Natural killer cell (primary cell): ENCODE measurements around the gene ST6GALNAC1. TPM values are rescaled to one million over a fixed set of nuclear protein-coding genes. Genes with fewer than 3 reads are reported as not detected.
A peak's percentile ranks its signal among the peaks of the same experiment; 100 is the strongest.

Experiments used
- ATAC-seq, 3 donors: fragments of 150-1000 bp in 2 of 3; fragments of 200-7000 bp in 1 of 3; cut with Tn5 transposase; 1 replicate in 1 of 3; 2 replicates in 2 of 3; pipeline ENCODE4 v1.10.0; 2021; ENCODE audit warnings: mild to moderate bottlenecking in 2 of 3, moderate library complexity in 2 of 3
- DNase-seq, 2 donors: peaks; one replicate each; pipeline versions ENCODE4 v3.0.0 to v3.0.0-alpha.2; 2013 to 2021; ENCODE audit warnings: mixed read lengths in 1 of 2
- H3K27ac ChIP-seq: one replicate; pipeline ENCODE4 v1.5.1; 2013; ENCODE audit warnings: mild to moderate bottlenecking, low read length
- H3K27me3 ChIP-seq: one replicate; pipeline ENCODE4 v1.6.1; 2013; ENCODE audit warnings: low read length; ENCODE audit not compliant: control insufficient read depth, insufficient read depth
- H3K36me3 ChIP-seq: one replicate; pipeline ENCODE4 v1.6.1; 2013; ENCODE audit warnings: low read length; ENCODE audit not compliant: control insufficient read depth, insufficient read depth
- H3K4me1 ChIP-seq: one replicate; pipeline ENCODE4 v1.6.1; 2013; ENCODE audit warnings: low read length; ENCODE audit not compliant: control insufficient read depth, insufficient read depth
- H3K4me3 ChIP-seq: one replicate; pipeline ENCODE4 v1.5.1; 2013; ENCODE audit warnings: low read length
- H3K9me3 ChIP-seq: one replicate; pipeline ENCODE4 v1.6.1; 2013; ENCODE audit warnings: low read length; ENCODE audit not compliant: control insufficient read depth, insufficient read depth
- H3K27ac Mint-ChIP-seq, 2 donors: one replicate each; pipeline ENCODE4 v1.8.0; 2022; ENCODE audit warnings: mild to moderate bottlenecking in 2 of 2, mixed read lengths in 2 of 2, moderate library complexity in 1 of 2
- H3K27me3 Mint-ChIP-seq, 2 donors: one replicate each; pipeline ENCODE4 v1.8.0; 2022; ENCODE audit warnings: low read depth in 2 of 2, mixed read lengths in 2 of 2
- H3K36me3 Mint-ChIP-seq: one replicate; pipeline ENCODE4 v1.8.0; 2022; ENCODE audit warnings: mixed read lengths
- H3K4me1 Mint-ChIP-seq, 2 donors: one replicate each; pipeline ENCODE4 v1.8.0; 2022; ENCODE audit warnings: mixed read lengths in 2 of 2
- H3K4me3 Mint-ChIP-seq: one replicate; pipeline ENCODE4 v1.8.0; 2022; ENCODE audit warnings: mild to moderate bottlenecking, moderate library complexity, mixed read lengths
- H3K9me3 Mint-ChIP-seq, 2 donors: one replicate each; pipeline ENCODE4 v1.8.0; 2022; ENCODE audit warnings: mixed read lengths in 2 of 2
- CTCF ChIP-seq: fragments of 200-600 bp; IDR thresholded peaks from one replicate; pipeline ENCODE4 v1.8.0; 2022; ENCODE audit warnings: antibody characterized with exemption
- WGBS: methylation state at CpG from one replicate; pipeline ENCODE4 v1.1.7; 2013; ENCODE audit warnings: missing lambda C conversion rate; ENCODE audit not compliant: insufficient coverage; 5-methylcytosine and 5-hydroxymethylcytosine counted together
- intact Hi-C: fragments of 100-400 bp; cut with micrococcal nuclease; formaldehyde crosslinking; loops from one replicate; pipeline ENCODE4 v1.14.2; 2022
- total RNA-seq, 4 donors: library from RNA; stranded (reverse); fragments of 120-200 nt in 1 of 4; gene quantifications; one replicate each; pipeline versions ENCODE4 v1.2.3 to v1.2.4, GENCODE V29; 2013 to 2022

Gene ST6GALNAC1
- total RNA-seq, 3 donors from 2014 or later (not counting 1 experiment from before 2014, with no cell fraction given): 1.0 TPM; not detected in 2

- Histone ChIP-seq H3K27ac (no peak overlapping the region), H3K36me3 (no peaks in the 10 kb centered on the region), H3K9me3 (no peaks in the 10 kb centered on the region), H3K27me3 (no peaks in the 10 kb centered on the region), H3K4me3 (no peak overlapping the region), H3K4me1 (peaks cover 39% of the 10 kb centered on the region)
- no peak for ATAC-seq
- Mint-ChIP-seq H3K4me3 (no peak overlapping the region), H3K27ac (peak overlapping the region in 1 of 2 donors; percentile 24), H3K36me3 (no peaks in the 10 kb centered on the region), H3K27me3 (no peaks in the 10 kb centered on the region), H3K4me1 (peaks cover 23 to 26% of the 10 kb centered on the region in 2 donors), H3K9me3 (no peaks in the 10 kb centered on the region)
- WGBS: 89% methylated on average over 4 of the region's 5 CpGs
- DNase-seq: no peak
- TF ChIP-seq CTCF: no peak
- intact Hi-C loops: loop anchor here (5.0 kb wide), 2 partner anchors 116 to 156 kb away; no protein-coding TSS in a partner anchor
Observed at GRCh38 chr17:76673729-76674128, 30.2 kb upstream of the ST6GALNAC1 start.

GRCh38 chr17:76672892-76673291 is 29.3 kb upstream of the ST6GALNAC1 start:
- peak overlapping the region; percentile 87 for H3K4me3 Mint-ChIP-seq
- no peaks in the 10 kb centered on the region for H3K9me3 ChIP-seq
- peak overlapping the region; percentile 91 to 97 for H3K27ac Mint-ChIP-seq
- H3K36me3 Mint-ChIP-seq: no peaks in the 10 kb centered on the region
- no peak overlapping the region for H3K4me3 ChIP-seq
- H3K4me1 Mint-ChIP-seq: peaks cover 23 to 26% of the 10 kb centered on the region in 2 donors
- peaks cover 31% of the 10 kb centered on the region for H3K4me1 ChIP-seq
- ATAC-seq (no peak), DNase-seq (no peak)
- intact Hi-C loops: loop anchor here (5.0 kb wide), 2 partner anchors 116 to 156 kb away; no protein-coding TSS in a partner anchor
- no peak for TF ChIP-seq CTCF
- 95% methylated on average over 3 of the region's 3 CpGs for WGBS
- no peaks in the 10 kb centered on the region for H3K36me3 ChIP-seq
- H3K27ac ChIP-seq: no peak overlapping the region
- H3K9me3 Mint-ChIP-seq: no peaks in the 10 kb centered on the region
- no peaks in the 10 kb centered on the region for H3K27me3 ChIP-seq
- no peaks in the 10 kb centered on the region for H3K27me3 Mint-ChIP-seq

GRCh38 chr17:76672270-76672851 is 28.8 kb upstream of the ST6GALNAC1 start:
- H3K9me3 ChIP-seq: no peaks in the 10 kb centered on the region
- H3K27ac Mint-ChIP-seq: peak overlapping the region; percentile 91 to 97
- peak overlapping the region; percentile 89 for H3K27ac ChIP-seq
- H3K36me3 Mint-ChIP-seq: no peaks in the 10 kb centered on the region
- H3K4me3 ChIP-seq: peak overlapping the region; percentile 81
- H3K27me3 Mint-ChIP-seq: no peaks in the 10 kb centered on the region
- H3K4me3 Mint-ChIP-seq: peak overlapping the region; percentile 87
- H3K27me3 ChIP-seq: no peaks in the 10 kb centered on the region
- DNase-seq (peak in 1 of 2 donors; percentile 25), ATAC-seq (no peak)
- no peaks in the 10 kb centered on the region for H3K36me3 ChIP-seq
- no peak for TF ChIP-seq CTCF
- peaks cover 23 to 26% of the 10 kb centered on the region in 2 donors for H3K4me1 Mint-ChIP-seq
- H3K9me3 Mint-ChIP-seq: no peaks in the 10 kb centered on the region
- intact Hi-C loops: loop anchor here (5.0 kb wide), 2 partner anchors 115 to 155 kb away; no protein-coding TSS in a partner anchor
- peaks cover 26% of the 10 kb centered on the region for H3K4me1 ChIP-seq
- 62% methylated on average over 12 of the region's 13 CpGs for WGBS
